Fibroblast of skin of abdomen (primary cell): Measurements from ENCODE around the gene LOXHD1.

Experiments
- DNase-seq: peaks from one replicate; pipeline ENCODE4 v3.0.0-alpha.2; 2013

Gene LOXHD1

GRCh38 chr18:46625069-46625468 is 32.0 kb downstream of the LOXHD1 start:
- DNase-seq = no peak

DNA sequence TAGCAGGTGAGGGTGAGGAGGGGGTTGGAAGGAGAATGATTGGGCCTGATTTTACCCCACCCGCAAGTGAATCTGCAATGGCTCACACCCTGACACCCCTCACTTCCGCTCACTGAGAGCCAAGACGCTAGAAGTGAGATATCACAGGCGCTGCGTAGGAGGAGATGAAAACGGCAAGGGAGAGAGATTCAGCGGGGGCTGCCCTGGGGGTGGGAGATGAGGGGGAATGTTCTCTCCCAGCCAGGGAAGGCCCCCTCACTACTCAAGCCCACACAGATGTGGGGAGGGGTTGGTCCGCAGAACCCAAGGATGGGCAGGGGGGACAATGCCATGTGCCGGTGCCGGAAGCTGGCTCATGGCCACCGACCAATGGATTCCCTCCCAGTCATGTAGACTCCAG is 32.9 kb downstream of the LOXHD1 start:
- DNase-seq = no peak

- DNase-seq = peak; percentile 8
Observed at GRCh38 chr18:46623541-46623940, 33.5 kb downstream of the LOXHD1 start.

DNA sequence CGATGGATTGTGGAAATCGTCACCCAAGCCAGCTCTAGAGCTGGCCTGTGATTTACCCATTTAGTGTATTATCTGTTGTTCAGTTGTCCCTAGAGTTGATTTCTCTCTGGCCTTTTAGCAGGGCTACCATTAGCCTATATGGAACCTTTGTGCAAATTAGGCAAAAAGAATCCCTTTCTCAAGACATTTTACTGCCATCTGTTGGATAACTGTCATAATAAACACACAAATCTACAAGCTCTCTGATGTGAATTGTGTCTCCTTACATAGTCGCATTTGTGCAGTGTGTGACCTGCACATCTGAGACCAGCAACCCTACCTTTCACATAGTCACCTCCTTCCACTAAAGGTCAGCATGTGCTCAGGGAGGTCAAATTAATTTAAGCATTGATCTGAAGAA is 34.0 kb downstream of the LOXHD1 start:
- DNase-seq = peak; percentile 21

- DNase-seq = no peak
Observed at GRCh38 chr18:46622451-46622850, 34.6 kb downstream of the LOXHD1 start.

GRCh38 chr18:46621871-46622270 is 35.1 kb downstream of the LOXHD1 start:
- no peak for DNase-seq

DNA sequence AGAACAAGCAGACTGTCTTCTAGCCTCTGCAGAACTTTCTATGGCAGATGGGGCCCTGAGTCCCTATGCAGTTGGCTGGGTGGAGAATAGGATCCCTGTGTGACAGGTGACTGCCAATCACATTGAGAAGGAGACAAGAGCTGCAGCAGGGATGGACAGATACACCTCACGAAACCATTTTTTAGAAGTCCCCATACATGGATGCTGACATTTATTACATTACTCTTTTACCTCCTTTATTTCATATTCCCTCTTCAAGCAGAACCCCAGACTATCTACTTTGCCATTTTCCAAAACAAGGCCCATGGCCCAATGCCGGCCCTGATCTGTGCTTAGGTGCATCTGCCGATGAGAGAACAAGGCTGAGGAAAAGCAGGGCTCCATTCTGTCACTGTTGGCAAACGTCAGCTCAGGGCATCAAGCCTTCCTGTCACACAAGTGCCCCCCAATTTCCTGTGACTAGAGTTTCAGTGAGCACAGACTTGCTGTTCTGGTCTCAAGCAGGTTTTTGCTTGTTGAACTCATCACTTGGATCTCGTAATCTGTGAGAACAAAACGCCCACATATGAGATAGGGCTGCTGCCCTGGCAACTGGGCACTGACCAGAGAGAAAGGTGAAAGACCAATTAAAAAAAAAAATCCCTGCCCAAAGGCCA is 35.8 kb downstream of the LOXHD1 start:
- no peak for DNase-seq

DNA sequence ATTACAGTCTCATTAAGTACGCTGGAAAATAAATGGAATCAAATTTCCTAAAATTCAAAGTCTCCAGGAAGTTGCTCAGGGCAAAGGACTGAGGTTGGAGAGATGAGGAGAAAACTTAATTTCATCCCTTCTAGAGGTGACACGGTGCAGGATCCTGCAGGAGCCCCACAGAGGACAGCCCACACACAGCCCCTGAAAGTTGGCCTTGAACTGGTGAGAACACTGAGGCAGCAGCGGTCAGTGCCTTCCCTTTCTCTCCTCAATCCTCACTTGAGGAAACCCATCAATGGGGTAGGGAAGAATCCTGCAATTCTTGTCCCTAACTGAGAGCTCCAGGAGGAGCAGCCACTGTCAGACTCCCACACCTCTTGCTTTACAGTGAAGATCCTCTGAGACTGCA is 37.5 kb downstream of the LOXHD1 start:
- no peak for DNase-seq

DNA sequence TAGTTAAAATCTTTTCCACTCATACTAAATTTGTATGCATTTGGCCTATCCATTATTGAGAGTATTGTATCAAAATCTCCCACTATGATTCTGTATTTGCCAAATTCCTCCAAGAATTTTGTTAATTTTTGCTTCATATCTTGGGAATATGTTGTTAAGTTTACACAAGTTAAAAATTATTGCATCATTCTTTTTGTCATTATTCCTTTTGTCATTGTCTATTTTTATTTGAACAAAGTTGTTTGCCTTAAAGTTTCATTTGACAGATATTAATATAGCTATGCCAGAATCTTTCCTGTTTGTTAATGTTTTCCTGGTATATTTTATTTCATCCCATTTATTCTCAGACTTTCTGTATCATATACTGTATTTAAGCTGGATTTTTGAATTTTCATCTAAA is 41.3 kb downstream of the LOXHD1 start:
- no peak for DNase-seq

- no peak for DNase-seq
Observed at GRCh38 chr18:46609048-46609447, 48.0 kb downstream of the LOXHD1 start.

DNA sequence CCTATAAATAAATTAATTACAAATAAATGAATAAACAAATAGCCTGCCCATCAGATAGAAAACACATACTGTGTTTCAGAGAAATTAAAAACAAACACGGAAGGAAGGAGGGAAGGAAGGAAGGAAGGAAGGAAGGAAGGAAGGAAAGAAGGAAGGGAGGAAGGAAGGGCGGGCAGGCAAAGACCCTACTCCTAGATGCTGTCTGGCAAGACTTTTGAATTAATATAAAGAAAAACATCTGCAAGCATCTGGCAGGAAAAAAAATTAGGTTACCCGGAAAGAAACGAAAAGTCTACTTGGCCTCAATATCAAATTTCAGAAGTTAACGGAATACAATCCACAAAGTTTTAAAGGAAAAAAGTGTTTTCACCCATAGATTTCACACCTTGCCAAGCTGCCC is 49.1 kb downstream of the LOXHD1 start:
- no peak for DNase-seq

GRCh38 chr18:46601141-46601805 is 55.7 kb downstream of the LOXHD1 start:
- DNase-seq = no peak

DNA sequence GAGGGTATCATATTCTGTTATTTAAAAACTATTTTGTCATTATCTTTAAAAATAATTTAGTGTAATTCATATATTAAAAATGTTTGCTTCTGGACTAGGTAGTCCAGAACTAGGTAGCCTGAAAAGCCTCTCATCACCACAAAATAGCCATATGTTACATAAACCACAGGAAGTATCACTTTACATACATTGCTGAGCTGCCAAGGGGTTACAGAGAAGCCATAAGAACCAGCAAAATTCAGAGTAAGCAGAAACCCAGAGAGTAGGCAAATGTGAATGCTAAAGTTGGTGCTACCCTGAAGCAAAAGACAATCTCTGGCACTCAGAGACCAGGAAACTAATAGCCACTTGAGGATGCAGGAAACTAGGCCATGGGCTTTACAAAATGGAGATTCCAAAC is 60.9 kb downstream of the LOXHD1 start:
- DNase-seq = peak; percentile 2

DNA sequence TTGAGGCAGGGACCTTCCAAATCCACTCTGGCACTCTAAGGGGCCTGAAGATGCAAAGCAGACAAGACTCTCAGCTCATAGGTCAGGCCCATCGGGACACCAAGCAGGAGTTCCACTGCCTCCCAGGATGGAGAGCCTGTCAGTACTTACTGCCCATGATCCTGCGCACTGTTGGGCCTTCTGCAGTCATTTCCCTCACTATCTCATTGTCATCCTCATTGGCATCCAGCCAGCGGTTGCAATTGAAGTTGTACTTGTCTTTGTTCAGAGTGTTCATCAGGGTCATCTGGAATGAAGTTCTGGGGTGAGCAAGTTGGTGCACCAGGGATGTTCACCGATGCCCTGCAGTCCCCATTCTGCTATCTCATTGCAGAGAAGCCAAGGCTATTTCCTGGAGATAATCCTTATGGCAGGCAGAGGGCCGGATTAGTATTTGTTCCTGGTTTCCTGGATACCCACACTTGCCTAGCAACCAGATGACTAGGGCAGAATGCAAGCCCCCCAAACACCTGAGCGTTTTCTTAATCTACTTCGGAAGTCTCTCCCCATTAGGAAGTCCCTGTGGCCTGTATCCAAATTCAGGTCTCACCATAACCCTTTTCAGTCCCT is 65.1 kb downstream of the LOXHD1 start:
- DNase-seq = no peak

GRCh38 chr18:46590103-46590502 is 66.9 kb downstream of the LOXHD1 start:
- DNase-seq = no peak

DNA sequence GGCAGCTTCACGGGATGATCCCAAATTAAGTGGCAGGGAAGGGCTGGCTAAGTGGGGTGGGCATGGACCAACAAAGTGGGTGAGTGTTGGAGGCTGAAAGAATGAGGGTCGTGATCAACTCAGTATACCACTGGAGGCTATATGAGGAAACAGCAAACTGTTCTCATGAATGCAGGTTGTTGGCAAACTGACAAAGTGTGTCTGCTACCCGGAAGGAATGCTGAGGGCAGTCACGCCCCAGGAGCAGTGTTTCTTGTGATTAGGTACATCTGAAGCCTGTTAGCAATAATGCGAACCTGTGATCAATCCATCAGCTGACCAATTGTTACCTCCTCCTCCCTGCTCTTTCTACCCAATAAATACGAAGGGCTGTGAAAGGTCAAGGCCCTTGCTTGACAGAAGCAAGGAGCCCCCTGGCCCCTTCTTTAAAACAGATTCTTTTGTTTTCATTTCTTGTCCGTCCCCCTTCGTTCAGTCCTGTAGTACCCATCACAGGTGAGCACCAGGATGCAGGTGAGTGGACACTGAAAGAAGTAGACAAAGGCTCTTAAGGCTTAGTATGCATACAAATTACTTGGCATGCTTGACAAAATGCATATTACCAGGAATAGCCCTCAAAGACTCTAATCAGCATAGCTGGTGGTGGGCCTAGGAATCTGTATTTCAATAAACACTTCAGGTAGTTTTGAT is 67.9 kb downstream of the LOXHD1 start:
- DNase-seq = no peak

- DNase-seq = no peak
Observed at GRCh38 chr18:46587600-46587999, 69.4 kb downstream of the LOXHD1 start.

- no peak for DNase-seq
Observed at GRCh38 chr18:46583711-46584110, 73.3 kb downstream of the LOXHD1 start.

GRCh38 chr18:46581648-46582047 is 75.4 kb downstream of the LOXHD1 start:
- DNase-seq = no peak

DNA sequence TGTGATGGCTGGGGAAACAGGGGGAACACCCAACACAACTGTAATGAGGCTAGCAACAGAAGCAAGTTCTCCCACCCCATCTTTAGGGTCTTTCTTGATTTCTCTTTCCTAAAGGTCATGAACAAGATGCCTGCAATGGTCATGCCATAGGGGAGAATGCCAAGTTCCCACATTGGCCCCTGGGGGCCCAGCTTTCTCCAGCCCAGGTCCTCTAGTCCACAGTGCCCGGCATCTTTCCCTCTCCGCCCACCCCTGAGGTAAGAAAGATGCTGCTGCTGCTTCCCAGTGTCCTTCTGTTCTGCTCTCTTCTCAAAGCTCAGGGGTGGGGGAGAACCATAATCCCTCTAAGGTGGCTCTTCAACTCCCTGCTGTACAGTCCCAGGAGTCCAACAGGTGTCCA is 78.0 kb downstream of the LOXHD1 start:
- no peak for DNase-seq

GRCh38 chr18:46577546-46577945 is 79.5 kb downstream of the LOXHD1 start:
- no peak for DNase-seq

DNA sequence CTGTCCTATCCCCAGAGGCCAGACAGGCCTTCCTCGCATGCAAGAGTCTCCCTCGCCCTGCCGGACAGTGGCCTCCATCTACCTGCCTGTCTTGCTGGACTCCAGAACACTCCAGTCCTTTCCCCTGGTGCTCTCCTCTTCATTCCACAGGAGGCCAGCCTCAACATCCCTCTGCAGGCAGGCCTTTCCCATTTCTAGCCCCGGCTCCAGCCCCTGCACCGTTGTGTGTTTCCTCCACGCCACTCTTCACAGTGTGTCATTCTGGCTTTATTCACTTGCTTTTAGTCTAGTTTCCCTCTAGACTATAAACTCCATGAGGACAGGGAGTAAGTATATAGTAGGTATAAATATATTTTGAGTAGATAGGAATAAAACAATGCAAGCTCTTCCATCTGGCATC is 81.2 kb downstream of the LOXHD1 start:
- no peak for DNase-seq

DNA sequence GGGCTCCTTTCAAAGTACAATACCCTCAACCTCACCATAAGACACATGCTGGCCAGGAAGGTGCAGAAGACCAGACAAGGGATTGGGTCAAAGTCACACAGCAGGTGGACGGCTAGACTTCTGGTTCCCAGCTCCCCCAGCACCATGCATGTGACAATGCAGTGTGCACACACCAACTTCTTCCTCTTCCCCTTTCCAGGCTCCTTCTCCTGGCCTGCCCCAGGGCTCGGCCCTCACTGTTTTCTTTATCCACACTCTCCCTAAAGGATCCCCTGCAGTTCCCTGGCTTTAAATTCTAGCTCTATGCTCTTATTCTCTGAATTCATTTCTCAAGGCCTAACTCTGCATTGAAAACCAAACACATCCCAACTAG is 82.3 kb downstream of the LOXHD1 start:
- DNase-seq = no peak
